ENCODE measurements around the gene TGM6. TPM values are rescaled to one million over a fixed set of nuclear protein-coding genes. Genes with fewer than 3 reads are reported as not detected.

TGM6 gene
- total and polyA plus RNA-seq, 9 donors, result not detected

- WGBS, 3 donors, result 38 to 56% (median 40%) methylated on average over 5 of the region's 5 CpGs
- no peaks in the 10 kb centered on the region for H3K36me3 ChIP-seq
- no peaks in the 10 kb centered on the region for H3K4me1 ChIP-seq (ENCODE audit: insufficient read depth)
Observed at GRCh38 chr20:2338411-2339066, 42.2 kb upstream of the TGM6 start.

GRCh38 chr20:2340136-2340535 lies 40.6 kb upstream of the TGM6 start:
- WGBS, 3 donors, result 80 to 88% (median 88%) methylated on average over 11 of the region's 11 CpGs
- H3K27ac ChIP-seq, result no peak overlapping the region
- H3K27me3 ChIP-seq, result no peaks in the 10 kb centered on the region
- intact Hi-C loops (cut with DNase I), result no loop called here
- no peaks in the 10 kb centered on the region for H3K9me3 ChIP-seq
- no peaks in the 10 kb centered on the region for H3K36me3 ChIP-seq
- no peaks in the 10 kb centered on the region for H3K4me1 ChIP-seq (ENCODE audit: insufficient read depth)
- no peak for TF ChIP-seq CTCF (IDR thresholded peaks at IDR 0.05)
- no peak for TF ChIP-seq EP300 (IDR thresholded peaks at IDR 0.05)
- no peak for TF ChIP-seq POLR2A (IDR thresholded peaks at IDR 0.05)
- no peak overlapping the region for H3K4me3 ChIP-seq
- DNase-seq, result no peak

More at GRCh38 chr20:2338411-2339066, 42.2 kb upstream of the TGM6 start:
- no peaks in the 10 kb centered on the region for H3K27me3 ChIP-seq
- no peaks in the 10 kb centered on the region for H3K9me3 ChIP-seq
- no peak overlapping the region for H3K27ac ChIP-seq
- TF ChIP-seq CTCF (IDR thresholded peaks at IDR 0.05) (no peak), EP300 (IDR thresholded peaks at IDR 0.05) (no peak), POLR2A (IDR thresholded peaks at IDR 0.05) (no peak)
- intact Hi-C loops (cut with DNase I), result no loop called here
- no peak for DNase-seq
- H3K4me3 ChIP-seq, result no peak overlapping the region

- no peaks in the 10 kb centered on the region for H3K9me3 ChIP-seq
- DNase-seq, result no peak
- H3K27me3 ChIP-seq, result no peaks in the 10 kb centered on the region
- TF ChIP-seq POLR2A (IDR thresholded peaks at IDR 0.05), result no peak
- TF ChIP-seq EP300 (IDR thresholded peaks at IDR 0.05), result no peak
- TF ChIP-seq CTCF (IDR thresholded peaks at IDR 0.05), result no peak
- H3K4me1 ChIP-seq (ENCODE audit: insufficient read depth), result no peaks in the 10 kb centered on the region
- 79 to 86% (median 82%) methylated on average over 6 of the region's 6 CpGs for WGBS, 3 donors
- no peak overlapping the region for H3K4me3 ChIP-seq
- intact Hi-C loops (cut with DNase I), result no loop called here
- no peaks in the 10 kb centered on the region for H3K36me3 ChIP-seq
- H3K27ac ChIP-seq, result no peak overlapping the region
Observed at GRCh38 chr20:2340823-2341222, 39.9 kb upstream of the TGM6 start.

GRCh38 chr20:2341336-2341735 lies 39.4 kb upstream of the TGM6 start:
- TF ChIP-seq POLR2A (IDR thresholded peaks at IDR 0.05), result no peak
- TF ChIP-seq CTCF (IDR thresholded peaks at IDR 0.05), result no peak
- no peak for TF ChIP-seq EP300 (IDR thresholded peaks at IDR 0.05)
- H3K4me3 ChIP-seq, result no peak overlapping the region
- H3K27me3 ChIP-seq, result no peaks in the 10 kb centered on the region
- H3K36me3 ChIP-seq, result no peaks in the 10 kb centered on the region
- intact Hi-C loops (cut with DNase I), result no loop called here
- H3K9me3 ChIP-seq, result no peaks in the 10 kb centered on the region
- no peaks in the 10 kb centered on the region for H3K4me1 ChIP-seq (ENCODE audit: insufficient read depth)
- DNase-seq, result no peak
- no peak overlapping the region for H3K27ac ChIP-seq
- 72 to 83% (median 83%) methylated on average over 7 of the region's 7 CpGs for whole genome bisulfite sequencing, 3 donors
